HEK293 (cell line): ENCODE measurements around the gene PLGLB2.
"Not testable (repeated sequence)": the region's sequence is repeated elsewhere in the genome, so short reads cannot be mapped to it uniquely, and the experiment has no call there.

Experiments
- BCL11A ChIP-seq: fragments of 450-650 bp; formaldehyde crosslinking; IDR thresholded peaks from 2 replicates; pipeline ENCODE4 v1.5.1; 2016; ENCODE audit warnings: low read depth, missing biosample characterization, missing genetic modification characterization
- CTCF ChIP-seq: fragments of 450-650 bp; formaldehyde crosslinking; IDR thresholded peaks from 2 replicates; pipeline ENCODE4 v1.5.1; 2016; ENCODE audit warnings: missing biosample characterization, missing genetic modification characterization
- HOXD13 ChIP-seq: sonication (generic); formaldehyde crosslinking; IDR thresholded peaks from 2 replicates; pipeline ENCODE4 v1.8.0; 2022; ENCODE audit warnings: missing genetic modification reagents, borderline replicate concordance
- KLF1 ChIP-seq: fragments of 450-650 bp; formaldehyde crosslinking; IDR thresholded peaks from 2 replicates; pipeline ENCODE4 v1.5.1; 2016; ENCODE audit warnings: missing biosample characterization, missing genetic modification characterization
- REST ChIP-seq: fragments of 450-650 bp; formaldehyde crosslinking; IDR thresholded peaks from 2 replicates; pipeline ENCODE4 v1.5.1; 2016; ENCODE audit warnings: missing biosample characterization, missing genetic modification characterization
- ZBTB11 ChIP-seq: fragments of 450-650 bp; formaldehyde crosslinking; conservative IDR thresholded peaks from 2 replicates; pipeline ENCODE4 v1.5.1; 2016; ENCODE audit warnings: low read depth, missing biosample characterization, missing genetic modification characterization
- ZNF148 ChIP-seq: fragments of 450-650 bp; formaldehyde crosslinking; IDR thresholded peaks from 2 replicates; pipeline ENCODE4 v1.5.0; 2017; ENCODE audit warnings: missing biosample characterization, missing genetic modification characterization, borderline replicate concordance
- ZNF501 ChIP-seq: fragments of 450-650 bp; formaldehyde crosslinking; IDR thresholded peaks from 2 replicates; pipeline ENCODE4 v1.5.1; 2016; ENCODE audit warnings: missing biosample characterization, missing genetic modification characterization

GRCh38 chr2:87704572-87705323 lies 43.1 kb upstream of the PLGLB2 start:
- not testable (repeated sequence) for TF ChIP-seq HOXD13 (CRISPR knock-in tag); REST (tag by site-specific recombination); BCL11A (tag by site-specific recombination); ZBTB11 (tag by site-specific recombination); ZNF501 (tag by site-specific recombination); ZNF148 (tag by site-specific recombination); KLF1 (tag by site-specific recombination); CTCF (tag by site-specific recombination)
